NCI-H2227 (cell line): Measurements from ENCODE around the gene TRIM46.
A peak's percentile ranks its signal among the peaks of the same experiment; 100 is the strongest.
"Not testable (repeated sequence)": the region's sequence is repeated elsewhere in the genome, so short reads cannot be mapped to it uniquely, and the experiment has no call there.

ENCODE experiments used
- DNase-seq: peaks from one replicate; lab custom pipeline; 2025; ENCODE audit not compliant: unreplicated experiment; lab: John Stamatoyannopoulos, UW

Gene TRIM46

DNA sequence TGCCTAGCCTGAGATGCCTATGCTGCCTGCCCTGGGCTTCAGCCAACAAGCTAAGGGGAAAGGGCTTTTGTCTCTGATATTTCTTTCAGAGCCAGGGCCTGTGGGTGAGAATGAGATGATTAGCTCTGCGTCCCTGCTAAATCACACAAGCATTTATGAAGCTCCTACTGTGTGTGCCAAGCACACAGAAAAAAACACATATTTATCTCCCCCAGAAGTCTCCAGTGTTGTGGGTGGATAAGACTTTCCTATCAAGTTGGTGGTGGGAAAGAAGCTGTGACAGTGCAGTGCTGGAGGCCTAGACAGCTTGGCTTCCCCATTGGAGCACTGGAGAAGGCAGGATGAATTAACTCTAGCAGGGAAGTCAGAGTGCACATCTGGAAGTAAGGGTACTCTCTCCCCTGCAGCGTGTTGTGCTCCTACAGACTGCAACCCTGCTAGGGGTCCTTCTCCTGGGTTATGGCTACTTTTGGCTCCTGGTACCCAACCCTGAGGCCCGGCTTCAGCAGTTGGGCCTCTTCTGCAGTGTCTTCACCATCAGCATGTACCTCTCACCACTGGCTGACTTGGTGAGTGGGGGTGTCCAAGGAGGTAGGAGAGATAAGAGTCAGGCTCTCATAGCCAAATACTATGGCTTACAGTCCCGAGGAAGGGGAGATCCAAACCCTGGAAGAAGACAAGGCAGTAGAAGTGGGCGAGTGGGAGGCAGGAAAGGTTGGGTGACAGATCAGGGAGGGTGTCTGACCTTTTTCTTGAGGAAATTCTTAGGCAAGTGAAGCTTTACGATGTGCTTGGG lies 36.3 kb upstream of the TRIM46 start:
- DNase-seq, result no peak

DNA sequence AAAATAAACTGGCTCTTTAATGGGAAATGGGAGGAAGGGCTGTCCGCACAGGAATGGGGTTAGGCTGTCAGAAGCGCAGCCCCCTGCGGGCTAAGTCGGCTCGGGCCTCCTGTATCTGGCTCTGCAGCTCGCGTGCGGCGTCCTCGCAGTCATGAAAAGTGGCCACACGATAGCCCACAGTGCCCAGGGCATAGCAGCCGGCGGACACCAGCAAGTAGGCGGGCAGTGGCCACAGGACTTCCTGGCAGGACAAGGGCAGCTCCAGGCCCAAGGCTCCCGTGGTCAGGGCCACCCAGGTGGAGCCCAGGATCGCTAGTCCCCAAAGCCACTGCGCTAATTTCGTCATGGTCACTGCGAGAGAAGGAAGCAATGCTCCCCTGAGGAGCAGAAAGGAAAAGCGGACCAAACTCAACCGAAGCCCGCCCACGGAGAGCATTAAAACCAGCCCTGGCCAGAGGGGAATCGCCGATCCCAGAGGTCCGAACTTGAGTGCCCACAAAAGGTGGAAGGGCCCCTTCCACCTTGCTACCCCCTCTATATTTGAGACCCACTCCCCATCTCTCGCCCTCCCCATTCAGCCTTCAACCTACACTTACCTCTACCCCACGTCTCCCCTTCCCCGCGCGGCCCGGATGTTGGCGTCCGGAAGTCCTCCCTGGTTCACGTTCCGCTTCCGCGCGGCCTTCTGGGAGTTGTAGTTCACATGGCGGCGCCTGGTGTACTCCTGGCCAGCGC lies 33.6 kb upstream of the TRIM46 start, which contains the start of gene DPM3:
TSS of gene DPM3 (minus strand) at position 637 of the 735 bp plus-strand sequence. CDS start at position 346, 291 bp downstream.
- peak; percentile 92 for DNase-seq

DNA sequence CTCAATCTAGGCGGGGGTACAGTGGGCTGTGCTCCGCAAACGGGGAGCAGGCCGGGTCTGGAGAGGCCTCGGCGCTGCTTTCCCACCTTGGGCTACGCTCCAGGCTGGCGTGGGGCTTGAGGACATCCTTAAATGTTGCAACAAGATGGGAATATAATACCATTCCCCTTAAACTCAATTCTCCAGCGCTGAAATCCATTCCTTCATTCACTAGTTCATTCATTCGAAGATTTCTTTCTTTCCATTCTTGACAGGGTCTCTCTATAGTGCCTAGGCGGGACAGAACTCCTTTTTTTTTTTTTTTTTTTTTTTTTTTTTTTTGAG lies 33.1 kb upstream of the TRIM46 start:
- no peak for DNase-seq

DNA sequence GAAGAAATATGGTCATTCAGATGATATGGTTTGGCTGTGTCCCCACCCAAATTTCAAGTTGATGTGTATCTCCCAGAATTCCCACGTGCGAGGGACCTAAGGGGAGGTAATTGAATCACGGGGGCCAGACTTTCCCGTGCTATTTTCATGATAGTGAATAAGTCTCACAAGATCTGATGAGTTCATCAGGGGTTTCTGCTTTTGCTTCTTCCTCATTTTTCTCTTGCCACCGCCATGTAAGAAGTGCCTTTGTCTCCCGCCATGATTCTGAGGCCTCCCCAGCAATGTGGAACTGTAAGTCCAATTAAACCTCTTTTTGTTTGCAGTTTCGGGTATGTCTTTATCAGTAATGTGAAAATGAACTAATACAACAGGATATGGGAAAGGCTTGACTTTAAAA lies 31.9 kb upstream of the TRIM46 start:
- no peak for DNase-seq

DNA sequence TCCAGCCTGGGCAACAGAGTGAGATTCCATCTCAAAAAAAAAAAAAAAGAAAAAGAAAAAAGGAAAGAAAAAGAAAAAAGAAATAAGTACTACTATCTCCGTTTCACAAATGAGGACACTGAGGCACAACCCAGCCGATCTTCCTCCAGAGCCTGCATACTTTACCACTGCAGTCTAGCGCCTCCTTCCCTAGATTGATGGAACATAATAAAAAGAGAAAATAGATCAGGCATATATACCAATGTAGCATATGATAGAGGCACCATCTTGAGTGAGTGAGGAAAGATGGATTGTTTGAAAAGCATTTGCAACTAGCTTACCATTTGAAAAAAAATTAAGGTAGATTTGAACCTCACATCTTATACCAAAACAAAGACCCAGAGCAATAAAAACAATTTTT lies 28.2 kb upstream of the TRIM46 start:
- no peak for DNase-seq

DNA sequence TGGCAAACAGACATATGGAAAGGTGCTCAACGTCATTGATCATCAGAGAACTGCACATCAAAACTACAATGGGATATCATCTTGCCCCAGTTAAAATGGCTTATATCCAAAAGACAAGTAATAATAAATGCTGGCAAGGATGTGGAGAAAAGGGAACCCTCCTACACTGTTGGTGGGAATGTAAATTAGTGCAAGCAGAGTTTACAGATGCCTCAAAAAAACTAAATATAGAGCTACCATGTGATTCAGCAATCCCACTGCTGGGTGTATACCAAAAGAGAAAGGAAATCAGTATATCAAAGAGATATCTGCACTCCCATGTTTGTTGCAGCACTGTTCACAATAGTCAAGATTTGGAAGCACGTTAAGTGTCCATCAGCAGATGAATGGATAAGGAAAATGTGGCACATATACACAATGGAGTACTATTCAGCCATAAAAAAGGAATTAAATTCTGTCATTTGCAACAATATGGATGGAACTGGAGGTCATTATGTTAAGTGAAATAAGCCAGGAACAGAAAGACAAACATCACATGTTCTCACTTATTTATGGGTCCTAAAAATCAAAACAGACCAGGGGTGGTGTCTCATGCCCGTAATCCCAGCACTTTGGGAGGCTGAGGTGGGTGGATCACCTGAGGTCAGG lies 17.5 kb upstream of the TRIM46 start:
- not testable (repeated sequence) for DNase-seq

DNA sequence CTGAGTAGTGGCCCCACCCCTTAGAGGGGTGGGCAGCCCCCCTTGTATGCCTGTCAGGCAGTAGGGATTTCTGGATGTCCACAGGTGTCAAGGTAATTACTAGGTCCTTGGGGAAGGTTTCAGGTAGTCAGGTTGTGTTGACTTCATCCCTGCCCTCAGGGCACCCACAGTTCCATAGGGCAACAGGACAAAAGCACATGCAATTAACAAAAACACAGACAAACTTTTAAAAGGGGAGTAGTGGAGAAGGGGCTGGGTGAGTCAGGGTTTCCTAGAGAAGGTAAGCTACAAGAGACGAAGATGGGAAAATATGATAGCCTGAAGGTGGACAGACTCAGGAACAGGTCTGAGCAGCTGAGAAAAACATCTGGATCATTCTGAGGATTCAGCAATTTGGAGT lies 14.7 kb upstream of the TRIM46 start:
- DNase-seq, result no peak

DNA sequence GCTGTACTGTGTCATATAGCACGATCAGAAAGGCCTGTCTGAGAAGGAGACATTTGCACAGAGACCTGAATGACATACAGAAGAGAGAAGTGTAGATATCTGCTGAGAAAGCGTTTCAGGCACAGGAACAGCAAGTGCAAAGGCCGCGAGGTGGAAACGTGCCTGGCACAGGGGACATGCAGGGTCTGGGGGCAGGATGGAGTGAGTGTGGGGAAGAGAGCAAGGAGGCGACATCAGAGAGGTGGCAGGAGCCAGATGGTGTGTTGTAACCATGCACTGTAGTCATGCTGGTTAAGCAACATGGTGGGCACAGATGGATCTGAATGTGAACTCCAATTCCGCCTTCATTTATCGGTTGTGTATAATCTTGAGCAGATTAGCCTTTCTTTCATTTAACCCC lies 13.5 kb upstream of the TRIM46 start:
- DNase-seq, result no peak

DNA sequence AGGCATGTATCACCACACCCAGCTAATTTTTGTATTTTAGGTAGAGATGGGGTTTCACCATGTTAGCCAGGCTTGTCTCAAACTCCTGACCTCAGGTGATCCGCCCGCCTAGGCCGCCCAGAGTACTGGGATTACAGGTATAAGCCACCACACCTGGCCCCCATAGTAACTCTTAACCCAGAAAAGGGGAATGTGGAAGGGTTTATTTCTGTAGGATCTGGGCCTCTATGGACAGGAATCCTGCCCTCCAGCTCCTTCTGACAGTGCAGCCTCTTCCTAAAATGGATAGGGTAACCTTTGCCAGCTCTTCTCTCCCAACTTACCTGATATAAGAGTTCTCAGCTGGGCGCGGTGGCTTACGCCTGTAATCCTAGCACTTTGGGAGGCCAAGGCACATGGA lies 11.0 kb upstream of the TRIM46 start:
- not testable (repeated sequence) for DNase-seq

DNA sequence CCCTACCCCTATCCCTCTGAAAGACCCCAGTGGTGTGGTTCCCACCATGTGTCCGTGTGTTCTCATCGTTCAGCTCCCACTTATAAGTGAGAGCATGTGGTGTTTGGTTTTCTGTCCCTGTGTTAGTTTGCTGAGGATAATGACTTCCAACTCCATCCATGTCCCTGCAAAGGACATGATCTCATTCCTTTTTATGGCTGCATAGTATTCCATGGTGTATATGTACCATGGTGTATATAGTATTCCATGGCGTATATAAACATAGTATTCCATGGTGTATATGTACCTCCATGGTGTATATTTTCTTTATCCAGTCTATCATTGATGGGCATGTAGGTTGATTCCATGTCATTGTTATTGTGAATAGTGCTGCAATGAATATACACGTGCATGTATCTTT lies 9.9 kb upstream of the TRIM46 start:
- DNase-seq, result not testable (repeated sequence)

DNA sequence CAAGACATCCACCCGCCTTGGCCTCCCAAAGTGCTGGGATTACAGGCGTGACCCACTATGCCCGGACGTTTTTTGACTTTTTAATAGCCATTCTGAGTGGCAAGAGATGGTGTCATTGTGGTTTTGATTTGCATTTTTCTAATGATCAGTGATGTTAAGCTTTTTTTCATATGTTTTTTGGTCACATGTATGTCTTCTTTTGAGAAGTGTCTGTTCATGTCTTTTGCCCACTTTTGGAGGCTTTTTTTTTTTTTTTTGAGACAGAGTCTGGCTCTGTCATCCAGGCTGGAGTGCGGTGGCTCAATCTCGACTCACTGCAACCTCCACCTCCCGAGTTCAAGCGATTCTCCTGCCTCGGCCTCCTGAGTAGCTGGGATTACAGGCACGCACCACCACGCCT lies 9.0 kb upstream of the TRIM46 start:
- not testable (repeated sequence) for DNase-seq

DNA sequence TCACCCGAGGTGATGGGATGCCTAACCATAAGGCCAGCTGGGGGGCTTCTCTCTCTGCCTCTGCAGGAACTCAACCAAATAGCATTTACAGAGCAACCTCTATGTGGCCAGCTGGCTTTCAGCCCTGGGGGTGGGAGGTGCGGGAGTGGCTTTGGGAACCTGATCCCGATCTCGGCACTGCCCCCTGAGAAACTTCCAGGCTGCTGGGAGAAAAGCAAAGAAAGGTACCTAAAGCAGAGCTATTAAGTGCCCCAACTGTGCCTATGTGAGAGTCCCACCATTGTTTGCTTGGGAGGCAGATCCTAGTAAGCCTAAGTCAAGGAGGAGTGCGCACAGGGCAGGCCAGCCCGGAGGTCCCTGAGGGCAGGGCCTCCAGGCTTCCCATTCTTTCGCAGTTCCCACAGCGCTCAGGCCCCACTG lies 7.6 kb upstream of the TRIM46 start:
- DNase-seq, result no peak

DNA sequence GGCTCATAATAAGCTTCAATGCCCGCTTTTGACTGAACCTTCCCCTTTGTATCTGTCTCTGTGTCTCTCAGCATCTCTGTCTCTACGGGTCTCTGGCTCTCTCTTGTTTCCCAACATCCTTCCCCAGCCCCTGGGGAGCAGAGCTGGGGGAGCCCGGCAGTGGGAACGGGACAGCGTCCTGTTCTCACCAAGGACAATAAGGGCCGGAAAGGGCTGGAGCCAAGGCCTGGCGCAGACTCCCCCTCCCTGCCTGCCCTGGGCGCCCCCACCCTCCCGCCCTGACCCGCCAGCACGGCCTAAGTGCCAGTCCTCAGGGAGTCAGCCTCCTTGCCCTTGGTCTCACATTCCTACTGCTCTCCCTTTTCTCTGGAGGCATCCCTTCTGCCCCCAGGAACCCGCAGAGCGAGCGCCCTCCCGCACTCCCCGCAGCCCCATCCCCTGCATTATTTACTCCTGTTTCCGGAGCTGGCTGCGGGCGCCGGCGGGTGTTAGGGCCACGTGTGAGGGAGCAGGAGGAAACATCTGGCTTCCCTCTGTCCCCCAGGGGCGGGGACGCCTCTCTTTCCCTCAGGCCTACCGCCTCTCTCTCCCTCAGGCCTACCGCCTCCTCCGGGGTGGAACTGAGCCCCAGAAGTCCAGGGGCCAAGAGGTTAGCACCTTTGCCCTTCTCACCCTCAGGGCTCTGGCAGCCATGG lies 7.0 kb upstream of the TRIM46 start:
- DNase-seq, result peak; percentile 67

DNA sequence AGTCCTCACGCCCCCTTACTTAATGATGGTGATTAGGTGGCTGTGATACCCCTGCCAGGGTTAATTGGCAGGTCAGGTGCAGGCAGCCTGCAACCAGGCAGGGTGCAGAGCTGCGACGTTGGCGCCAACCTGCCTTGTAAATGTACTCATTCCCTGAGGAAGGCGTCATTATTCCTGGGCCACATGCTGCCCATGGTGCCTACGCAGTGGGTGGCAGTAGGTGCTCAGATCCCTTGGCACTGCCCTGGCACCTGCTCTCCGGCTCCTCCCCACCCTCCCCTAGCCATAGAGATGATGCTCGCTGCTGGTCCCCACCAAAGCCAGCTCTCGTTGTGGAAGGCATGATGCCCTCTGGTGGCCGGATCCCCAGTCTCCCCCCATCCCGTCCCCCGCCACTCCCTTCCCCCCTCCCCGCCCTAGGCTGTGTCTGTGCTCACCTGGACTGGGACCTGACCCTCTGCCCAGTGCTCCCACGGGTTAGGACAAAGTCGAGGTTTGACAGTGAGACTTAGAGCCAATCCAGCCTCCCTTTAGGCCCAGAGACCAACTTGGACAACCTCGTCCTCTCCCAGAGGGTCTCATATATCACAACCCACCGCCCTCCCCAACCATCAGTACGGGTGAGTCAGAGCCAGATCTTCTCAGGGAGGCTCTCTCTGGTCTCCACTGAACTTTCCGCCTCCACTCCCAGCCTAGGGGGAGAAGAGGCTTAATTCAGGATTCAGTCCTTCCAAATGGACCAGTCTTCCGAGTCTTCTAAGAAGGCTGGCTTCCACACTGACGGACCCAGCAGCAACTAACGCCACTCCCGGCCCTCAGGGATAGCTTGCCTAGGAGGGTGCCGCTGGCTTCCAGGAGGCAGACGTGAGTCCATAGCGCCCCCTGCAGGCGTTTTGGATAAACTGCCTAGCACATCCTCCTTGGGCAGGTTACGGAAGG lies 6.2 kb upstream of the TRIM46 start:
- peak; percentile 94 for DNase-seq

DNA sequence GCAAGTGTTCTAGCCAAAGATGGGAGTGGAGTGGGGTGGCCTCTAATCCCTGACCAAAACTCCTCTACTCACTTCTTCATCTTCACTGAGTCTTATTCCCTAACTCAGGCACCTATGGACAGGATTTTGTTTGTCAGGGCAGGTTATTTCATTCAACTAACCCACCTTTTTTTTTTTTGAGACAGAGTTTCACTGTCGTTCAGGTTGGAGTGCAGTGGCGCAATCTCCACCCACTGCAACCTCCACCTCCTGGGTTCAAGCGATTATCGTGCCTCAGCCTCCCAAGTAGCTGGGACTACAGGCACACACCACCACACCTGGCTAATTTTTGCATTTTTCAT lies 5.6 kb upstream of the TRIM46 start:
- not testable (repeated sequence) for DNase-seq

DNA sequence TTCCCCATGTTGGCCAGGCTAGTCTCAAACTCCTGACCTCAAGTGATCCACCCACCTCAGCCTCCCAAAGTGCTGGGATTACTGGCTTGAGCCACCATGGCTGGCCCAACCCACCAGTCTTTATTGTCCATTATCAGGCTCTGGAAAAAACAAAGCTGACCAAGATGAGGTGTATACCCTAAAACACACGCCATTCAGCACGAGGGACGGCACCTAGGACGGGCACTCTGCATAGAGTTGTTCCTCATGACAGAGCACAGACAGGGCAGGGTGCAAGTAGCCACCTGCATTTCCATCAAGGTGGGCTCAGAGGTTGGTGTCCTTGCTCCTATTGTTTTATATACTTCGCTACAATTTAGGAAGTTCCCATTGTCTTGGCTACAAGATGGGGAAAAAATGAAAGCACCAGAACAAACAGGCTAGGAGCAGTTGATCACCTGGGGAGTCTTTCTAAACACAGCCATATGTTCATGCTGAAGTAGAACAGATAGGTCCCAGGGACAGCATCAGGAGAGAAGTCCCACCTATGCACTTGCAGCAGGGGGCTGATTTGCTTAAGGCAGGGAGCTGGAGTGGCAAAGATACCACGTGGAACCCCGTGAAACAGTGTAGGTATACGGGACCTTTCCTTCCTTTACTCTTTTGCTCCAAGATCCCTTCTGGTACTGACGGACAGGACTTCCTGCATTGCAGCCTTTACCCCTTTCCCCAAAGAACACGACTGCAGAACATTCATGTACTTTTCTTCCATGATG lies 5.0 kb upstream of the TRIM46 start:
- no peak for DNase-seq

DNA sequence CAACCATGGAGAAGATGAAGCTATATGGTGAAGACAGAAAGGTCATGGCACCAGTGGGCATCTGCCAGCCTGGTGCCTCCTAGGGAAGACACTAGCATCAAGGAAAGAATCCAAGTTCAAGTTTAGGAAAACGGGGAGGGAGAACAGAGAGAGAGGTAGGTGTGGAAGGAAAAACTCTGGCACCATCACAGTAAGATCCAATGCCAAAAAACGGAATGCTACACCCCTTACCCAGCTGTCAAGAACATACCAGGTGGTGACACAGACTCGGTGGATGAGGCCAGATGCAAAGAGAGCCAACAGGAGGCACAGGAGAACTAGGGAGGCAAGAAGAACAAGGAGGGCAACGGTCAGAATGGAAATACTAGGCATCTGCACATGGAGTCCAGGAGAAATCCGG lies 4.1 kb upstream of the TRIM46 start:
- no peak for DNase-seq

DNA sequence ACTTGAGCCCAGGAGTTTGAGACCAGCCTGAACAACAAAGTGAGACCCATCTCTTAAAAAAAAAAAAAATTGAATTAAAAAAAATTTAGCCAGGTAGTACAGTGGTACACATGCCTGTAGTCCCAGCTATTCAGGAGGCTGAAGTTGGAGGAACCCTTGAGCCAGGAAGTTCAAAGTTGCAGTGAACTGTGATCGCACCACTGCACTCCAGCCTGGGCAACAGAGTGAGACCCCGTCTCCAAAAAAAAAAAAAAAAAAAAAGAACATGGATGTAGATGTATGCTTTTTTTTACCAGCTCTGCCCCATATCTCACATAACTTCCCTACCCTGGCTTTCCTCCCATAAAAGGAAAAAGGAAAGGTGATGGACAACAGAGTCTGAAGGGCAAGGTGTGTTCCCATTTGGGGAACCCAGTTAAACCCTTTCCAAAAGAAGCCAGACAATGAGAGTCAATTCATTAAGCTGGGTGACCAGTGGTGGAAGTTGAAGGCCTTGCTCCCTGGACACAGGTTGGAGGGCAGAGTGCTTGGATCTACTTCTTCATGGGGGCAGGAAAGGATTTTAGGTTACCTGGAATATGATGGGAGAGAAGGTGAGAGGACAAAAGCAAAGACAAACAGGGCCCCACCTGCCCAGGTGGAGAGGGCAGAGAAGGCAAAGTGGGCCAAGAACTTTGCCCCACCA lies 3.4 kb upstream of the TRIM46 start:
- no peak for DNase-seq

DNA sequence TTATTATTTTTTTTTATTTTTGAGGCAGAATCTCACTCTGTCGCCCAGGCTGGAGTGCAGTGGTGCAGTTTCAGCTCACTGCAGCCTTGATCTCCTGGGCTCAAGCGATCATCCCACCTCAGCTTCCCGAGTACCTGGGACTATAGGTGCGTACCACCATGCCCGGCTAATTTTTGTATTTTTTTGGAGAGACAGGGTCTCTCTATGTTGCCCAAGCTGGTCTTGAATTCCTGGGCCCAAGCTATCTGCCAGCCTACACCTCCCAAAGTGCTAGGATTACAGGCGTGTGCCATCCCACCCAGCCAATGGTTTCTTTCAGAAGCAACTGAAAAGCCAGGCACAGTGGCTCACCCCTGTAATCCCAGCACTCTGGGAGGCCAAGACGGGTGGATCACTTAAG lies 2.8 kb upstream of the TRIM46 start:
- DNase-seq, result no peak
